Fibroblast of gingiva (primary cell): Measurements from ENCODE around the gene MYO1H.

ENCODE experiments used
- DNase-seq: peaks from one replicate; pipeline ENCODE4 v3.0.0-alpha.2; 2011; ENCODE audit warnings: low read depth

The MYO1H gene

DNA sequence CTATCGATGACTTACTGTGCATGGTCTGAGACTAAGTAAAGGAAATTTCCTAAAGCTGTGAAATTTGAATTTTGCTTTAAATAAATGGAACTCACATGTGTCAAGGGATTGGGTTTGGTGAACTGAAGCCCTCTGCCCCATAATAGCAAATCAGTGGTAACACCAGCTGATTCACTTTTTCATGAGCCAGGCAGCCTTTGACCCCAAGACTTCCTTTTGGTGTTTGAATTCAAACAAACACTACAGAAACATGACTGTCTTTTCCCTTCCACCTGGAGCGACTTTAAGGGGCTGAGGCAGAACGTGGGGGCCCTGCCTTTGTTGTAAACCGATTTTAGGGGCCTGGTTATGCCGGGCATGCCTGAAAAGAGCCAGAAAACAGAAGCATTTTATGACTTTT is 100.6 kb downstream of the MYO1H start:
- DNase-seq = no peak

DNA sequence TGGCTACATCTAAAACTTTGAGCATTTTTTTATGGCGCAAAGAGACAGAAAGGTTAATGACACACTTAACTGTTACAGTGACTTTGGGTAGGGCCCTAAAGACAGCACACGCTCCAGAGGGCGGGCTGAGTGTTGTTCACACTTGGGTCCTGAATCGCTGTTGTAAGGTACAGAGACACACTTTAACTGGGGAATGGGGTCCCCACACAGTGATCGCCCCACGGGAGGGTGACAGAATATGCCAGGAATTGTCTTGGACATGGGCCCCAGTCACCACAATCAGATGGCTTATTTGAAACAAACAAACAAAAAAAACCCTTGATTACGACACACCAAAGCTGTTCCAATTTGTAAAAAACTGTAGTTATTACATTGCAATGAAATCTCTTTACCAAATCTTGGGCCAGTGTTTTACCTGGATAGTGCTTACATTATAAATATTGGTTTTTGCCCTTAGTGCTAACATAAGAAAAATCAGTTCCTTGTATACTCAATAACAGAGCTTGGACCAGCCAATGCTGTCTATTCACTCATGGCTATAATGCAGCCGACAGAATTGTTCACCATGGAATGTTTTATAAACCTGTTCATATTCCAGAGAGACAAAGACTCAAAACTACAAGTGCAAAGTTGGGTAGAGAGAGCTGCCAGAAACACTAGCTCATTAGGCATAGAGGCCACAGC is 101.1 kb downstream of the MYO1H start:
- DNase-seq = peak; percentile 55

DNA sequence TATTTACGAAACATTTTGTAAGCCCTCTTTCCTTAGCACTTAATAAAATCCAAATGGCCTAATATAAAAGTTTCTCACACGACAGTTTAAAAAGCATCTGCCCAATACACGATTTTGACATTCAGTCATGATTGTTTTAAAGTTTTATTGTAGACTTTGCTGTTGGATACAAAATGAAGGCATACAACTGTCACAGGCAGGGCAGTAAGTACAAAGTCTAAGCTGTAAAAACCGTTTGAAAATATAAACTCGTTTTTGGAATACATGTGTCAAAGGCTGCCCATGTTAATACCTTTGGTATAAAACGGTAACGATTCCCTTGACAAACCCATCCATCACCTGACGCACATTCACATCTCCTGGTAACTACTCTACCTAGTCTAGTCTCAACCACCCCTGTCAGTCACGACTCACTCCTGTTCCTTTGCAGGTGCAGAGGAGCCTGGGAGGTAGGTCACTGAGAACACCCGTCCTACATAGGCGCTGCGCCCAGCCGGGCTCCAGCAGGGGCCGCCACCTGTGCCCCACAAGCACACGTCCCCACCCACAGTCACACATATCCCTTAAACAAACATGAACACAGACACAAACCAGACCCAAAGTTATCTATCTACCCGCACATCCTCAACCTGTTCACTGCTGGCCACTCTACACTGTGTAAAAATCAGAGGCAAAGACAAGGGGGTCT is 102.3 kb downstream of the MYO1H start:
- no peak for DNase-seq

DNA sequence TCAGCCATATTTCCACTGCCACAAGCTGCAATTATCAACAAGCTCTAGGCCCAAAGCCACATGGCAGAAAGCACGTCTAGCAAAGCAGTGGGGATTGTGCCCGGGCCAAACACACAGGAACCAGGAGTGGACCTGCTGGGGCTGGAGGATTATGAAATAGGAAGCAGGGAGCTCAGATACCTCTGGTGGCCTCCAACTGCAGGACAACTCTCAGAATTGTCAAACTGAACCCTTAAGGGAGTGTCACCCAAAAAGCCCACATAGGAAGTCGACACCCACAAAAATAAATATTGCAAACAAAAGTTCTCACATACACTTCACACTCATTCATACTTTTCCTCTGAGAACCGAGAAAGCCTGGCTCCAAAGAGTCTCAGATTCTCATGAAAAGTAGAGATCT is 103.3 kb downstream of the MYO1H start:
- DNase-seq = no peak

DNA sequence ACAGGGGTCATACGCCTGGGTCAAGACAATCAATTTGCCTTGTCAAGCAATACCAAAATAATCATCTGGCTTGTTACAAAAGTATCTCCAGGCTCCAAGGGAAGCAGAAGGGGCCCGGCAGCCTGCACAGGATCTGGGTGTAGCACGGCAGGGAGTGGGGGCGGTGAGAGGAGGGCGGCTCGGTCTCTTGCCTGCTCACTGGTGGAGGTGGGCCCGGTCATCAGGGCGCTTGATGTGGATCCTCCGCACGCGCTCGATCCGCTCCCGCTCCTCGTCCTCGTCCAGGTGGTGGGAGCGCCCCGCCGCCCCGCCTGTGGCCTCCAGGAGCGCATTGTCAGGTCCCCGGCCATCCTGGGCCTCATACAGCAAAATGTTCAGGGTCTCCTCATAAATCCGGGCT is 103.7 kb downstream of the MYO1H start:
- DNase-seq = no peak

DNA sequence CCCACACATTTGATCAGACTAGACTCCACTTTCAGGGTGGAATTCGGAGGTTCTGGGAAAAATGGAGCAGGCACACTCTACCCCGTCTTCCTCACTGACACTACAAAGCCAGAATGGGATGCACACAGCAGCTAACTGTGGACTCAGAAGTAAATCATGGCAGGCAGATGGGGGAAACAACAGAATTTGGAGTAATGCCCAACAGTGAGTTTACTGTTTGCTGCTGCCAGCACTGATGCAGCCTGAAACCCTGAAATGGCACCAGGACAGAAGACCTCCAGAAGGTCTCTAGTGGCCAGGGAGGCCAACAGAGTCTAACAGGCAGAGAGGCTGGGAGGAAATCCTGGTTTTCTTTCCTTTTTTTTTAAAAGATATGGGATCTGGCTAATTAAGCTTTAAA is 104.8 kb downstream of the MYO1H start:
- no peak for DNase-seq

DNA sequence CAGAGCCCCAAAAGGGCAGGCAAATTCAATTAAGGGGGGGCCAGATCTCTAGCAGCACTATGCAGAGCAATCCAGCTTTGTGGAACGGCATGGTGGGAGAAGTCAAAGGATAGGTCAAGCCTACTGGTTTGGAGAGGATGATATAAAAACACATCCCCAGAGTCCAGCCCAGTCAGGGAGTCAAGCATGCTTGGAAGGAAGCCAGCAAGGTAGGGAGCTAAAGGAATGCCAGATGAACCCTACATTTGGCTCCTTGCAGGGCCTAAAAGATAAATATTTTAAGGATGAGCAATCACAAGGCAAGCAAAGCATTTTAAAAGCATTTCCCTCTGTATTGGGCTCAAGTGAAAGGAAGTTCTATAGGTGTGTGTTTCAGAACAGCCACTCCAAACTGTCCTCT is 108.0 kb downstream of the MYO1H start:
- no peak for DNase-seq

DNA sequence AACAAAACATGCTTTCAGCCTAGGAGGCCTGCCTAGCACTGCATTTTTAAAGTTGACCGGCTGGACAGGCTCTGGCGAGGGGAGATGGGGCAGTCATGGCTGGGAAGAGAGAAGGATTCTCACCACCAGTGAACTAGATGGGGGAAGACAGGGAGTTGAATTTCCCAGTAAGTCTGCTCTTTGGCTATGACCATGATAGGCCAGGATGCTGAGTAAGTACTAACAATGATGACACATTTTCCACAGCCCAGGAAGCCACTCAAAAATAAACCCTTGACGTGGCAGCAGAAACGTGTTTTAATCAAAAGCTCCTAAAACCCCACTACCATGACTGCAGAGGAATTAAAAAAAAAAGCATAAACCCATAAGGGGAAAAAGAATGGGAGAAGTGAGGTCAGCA is 110.4 kb downstream of the MYO1H start:
- DNase-seq = peak; percentile 73

DNA sequence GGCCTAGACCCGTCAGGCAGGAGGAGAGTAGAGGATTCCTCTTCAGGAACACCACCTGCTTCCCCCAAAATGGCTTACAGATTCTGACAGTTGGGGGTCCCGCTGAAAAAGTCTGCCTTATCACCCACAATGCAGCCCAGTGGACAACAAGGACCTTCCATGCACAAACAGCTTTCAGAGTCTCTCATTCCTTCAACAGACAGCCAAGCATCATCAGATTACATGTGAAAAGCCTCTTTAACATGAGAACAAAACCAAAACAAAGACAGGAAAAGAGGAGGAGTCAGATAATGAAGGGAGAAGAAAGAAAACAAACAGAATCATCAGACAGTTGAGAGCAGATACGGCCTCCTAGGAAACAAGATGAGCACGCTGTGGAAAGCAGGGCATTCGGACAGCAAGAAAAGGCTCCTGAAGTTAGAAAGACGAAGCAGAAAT is 111.1 kb downstream of the MYO1H start:
- peak; percentile 65 for DNase-seq

DNA sequence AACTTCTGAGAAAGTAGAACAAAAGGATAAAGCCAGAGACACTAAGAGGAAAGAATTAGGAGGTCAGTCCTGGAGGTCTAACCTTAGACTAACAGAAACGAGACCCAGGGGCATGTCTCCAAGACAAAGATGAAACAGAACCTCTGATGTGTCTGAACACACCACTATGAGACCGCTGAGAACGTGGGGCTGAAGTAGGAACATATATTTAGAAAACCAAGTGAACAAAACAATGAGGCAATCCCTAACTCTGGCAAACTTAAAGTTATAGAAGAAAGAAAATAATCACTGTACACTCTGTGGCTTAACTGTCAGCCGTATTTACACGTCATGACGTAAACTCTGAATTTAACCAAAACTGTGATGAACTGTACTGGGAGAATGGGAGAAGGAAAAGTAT is 111.5 kb downstream of the MYO1H start:
- peak; percentile 62 for DNase-seq

DNA sequence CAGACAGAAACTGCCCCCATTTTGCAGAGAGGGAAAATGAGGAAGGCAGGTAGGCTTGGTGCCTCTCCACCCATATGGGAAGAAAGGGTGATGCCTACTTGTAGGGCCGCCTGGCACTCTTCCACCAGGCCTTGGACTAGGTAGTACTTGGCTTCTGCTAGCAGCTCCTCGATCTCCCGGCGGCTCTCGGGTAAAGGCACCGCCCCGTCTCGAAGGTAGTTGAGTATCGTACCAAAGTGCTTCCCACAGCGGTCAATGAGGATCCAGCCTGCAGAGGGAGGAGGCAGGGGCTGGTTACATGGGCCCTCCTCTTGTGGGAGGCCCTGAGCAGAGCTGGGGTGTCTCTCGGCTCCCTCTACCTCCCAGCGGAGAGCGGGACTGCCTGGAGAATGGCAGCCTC is 112.8 kb downstream of the MYO1H start:
- DNase-seq = no peak

DNA sequence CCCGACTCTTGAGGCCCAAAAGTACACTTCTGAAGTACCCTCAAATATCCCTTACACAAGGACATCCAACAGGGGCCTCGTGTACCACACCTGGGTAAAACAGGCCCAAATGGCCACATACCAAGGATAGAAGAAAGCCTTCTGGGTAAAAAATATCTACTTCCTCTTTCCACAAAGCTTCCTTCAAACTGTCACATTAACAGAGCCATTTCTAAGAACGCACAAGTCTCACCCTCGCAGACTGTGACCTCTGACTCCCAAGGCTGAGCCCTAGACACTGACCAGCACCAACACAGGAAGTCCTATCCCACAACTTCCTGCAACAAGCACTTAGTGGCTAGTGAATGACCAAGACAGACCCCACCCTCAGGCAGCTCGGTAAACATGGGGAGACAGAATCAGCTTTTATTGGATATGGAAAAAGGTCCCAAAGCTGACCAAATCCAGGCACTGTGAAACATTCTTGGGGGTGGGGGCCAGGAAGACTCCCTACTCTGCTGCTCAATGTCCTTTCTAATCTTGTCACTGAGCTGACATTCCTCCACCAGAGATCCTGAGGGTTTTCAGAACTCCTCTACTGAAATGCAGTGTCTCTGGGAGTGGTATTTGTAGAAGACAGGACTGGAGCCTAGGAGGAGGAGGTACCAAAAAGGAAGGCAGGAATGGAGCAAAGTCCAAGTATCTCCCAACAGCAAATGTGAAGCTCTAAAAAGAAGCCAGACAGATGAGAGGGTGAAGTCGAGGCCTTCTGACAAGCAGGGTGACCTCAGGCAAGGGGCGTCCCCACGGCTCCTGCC is 113.5 kb downstream of the MYO1H start:
- no peak for DNase-seq

DNA sequence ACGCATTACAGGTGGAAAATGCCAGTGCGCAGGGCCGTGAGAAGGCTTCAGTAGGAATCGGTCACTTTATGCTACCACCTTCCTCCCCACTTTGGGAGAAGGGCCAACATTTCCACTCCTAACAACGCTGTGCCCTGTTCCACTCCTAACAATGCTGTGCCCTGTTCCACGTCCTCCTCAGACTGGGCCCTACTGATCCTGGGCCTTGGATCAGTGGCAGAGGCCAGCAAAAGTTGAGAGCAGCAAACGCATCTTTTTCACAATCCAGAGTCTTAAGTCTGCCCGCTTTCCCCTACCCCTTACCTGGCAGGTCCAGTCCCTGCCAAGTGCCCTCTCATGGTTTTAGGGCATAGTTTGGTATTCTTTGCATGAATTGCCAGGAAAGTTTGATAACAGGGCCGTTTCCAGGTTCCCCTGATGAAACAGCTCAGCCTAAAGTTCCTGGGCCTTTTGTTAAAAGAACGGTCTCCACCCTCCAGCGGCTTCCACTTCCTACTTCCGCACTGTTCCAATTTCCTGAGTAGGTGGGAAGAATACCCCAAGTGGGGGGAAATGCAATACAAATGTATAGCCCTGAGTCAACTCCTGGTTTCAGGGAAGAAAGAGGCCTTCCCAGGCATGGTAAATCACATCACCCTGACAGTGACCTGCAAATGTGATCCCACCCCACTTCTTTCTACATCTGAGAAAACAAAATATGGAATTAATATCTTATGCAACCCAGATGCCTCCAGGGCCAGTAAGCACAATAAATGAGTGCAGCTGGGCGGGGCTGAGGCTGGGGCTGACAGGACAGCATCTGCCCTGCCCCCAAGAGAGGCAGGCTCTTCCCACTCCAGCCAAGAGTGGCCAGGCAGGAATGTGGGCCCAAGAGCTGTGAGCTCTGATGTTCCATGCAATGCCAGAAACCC is 114.4 kb downstream of the MYO1H start:
- DNase-seq = peak; percentile 99

DNA sequence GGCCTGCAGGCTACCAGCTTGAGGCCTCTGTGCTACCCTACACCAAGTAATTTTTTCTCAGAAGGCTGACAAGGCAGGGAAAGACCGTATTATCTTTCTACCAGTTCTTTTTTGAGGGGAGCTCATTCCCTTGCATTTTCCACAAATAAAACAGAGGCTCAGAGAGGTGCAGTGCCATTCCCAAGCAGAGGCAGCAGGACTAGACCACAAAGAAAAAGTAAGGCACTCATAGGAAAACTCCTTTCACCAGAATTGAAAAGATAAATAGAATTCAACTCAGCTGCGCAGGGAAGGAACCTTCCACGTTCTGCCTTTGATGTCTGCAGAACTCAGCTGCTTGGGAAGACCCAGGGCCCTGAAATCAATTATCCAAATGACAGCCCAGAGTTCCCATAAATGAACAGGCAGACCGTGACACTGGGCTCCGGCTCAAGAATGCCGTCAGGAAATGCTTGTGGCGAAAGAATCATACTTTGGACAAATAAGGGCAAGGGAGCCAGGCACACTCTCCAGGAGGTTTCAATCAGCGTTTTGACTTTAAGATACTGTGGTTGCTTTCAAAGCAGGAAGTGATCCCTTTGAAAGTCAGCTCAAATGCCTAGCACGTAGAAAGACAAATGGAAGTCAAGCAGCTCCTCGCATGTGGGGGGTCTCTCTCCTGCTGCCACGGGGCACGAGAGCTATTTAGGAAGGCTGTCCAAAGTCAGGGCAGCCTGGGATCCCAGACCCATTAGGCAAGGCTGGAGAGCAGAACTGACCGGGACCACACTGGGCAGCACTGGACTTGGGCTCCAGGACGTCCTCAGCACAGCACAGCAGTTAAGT is 115.4 kb downstream of the MYO1H start:
- peak; percentile 97 for DNase-seq

DNA sequence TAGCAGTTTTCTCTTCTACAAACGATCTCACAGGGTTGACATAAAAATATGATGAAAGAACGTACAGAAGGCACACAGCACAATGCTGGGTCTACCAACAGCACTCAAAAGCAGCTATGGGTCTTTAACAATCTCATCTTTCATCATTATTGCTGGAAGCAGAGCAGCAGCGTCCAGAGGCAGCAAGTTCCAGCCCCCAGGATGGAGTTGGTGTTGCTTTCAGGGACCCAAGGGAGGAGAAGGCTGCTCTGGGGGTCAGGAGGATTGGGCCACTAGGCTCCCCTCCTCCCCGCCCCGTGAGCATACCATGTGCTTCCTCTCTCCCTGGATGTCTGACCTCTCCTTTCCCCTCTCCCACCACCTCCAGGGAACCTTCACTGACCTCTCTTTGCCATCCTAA is 116.1 kb downstream of the MYO1H start:
- DNase-seq = peak; percentile 67

DNA sequence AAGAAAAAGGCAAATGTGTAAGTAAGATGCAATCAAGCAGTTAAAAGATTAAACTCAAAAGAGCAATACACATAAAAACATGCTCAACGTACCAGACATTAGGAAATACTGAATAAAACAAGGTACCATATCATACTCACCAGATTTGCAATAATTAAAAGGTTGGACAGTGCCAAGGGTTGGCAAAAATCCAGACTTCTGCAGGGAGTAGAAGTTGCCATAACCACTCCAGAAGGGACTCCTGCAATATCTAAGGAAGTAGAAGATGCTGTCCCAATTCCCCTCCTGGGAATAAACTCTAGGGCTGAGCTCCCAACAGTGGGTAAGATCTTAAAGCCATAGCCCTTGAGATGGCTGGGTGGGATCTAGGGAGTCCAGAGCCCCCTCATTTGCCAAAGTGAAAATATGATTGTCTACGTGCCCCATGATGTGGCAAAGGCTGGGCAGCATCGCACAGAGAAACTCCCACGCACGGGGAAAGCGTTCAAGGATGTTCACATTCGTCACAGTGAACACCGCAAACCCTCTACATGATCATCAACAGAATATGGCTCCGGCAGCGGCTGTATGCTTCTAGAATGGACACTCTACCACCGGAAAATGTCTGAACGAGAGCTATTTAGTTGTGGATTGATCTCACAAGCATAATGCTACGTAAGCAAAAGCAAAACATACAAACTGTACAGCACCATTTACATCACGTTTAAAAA is 117.1 kb downstream of the MYO1H start:
- DNase-seq = peak; percentile 88

DNA sequence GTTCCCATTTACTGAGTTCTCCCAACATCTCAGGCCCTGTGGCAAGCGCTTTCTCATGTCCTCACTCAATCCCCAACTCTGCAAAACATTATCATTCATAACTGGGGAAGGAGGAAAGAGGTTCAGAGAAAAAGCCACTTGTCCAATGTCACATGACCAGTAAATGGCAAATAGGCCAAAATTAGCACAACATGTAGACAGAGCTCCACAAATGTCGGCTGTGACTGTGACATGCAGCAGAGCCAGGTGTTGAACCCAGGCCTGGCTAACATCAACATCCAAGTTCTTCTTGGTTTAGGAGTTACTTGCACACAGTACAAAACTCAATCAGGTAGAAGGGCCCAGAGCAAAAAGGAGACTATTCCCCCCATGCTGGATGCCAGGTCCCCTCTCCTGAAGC is 118.6 kb downstream of the MYO1H start:
- no peak for DNase-seq

DNA sequence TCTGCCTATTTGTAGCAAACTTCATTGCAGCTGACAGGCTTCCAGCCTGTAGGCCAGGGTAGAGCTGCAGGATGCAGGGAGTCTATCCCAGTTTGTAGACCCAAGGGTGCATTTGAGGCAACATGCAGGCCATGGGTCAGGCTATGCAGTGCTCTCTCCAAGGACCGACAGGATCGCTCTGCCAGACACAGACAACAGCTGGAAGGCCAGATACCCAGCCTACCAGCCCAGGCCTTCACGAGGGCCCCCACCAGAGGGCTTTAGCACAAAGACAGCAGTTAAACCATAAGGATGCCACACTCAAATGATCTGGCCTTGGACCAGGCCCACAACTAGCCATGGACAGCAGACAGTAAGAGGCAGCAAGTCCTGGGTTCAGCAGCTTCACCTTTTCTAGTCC is 119.1 kb downstream of the MYO1H start:
- no peak for DNase-seq

DNA sequence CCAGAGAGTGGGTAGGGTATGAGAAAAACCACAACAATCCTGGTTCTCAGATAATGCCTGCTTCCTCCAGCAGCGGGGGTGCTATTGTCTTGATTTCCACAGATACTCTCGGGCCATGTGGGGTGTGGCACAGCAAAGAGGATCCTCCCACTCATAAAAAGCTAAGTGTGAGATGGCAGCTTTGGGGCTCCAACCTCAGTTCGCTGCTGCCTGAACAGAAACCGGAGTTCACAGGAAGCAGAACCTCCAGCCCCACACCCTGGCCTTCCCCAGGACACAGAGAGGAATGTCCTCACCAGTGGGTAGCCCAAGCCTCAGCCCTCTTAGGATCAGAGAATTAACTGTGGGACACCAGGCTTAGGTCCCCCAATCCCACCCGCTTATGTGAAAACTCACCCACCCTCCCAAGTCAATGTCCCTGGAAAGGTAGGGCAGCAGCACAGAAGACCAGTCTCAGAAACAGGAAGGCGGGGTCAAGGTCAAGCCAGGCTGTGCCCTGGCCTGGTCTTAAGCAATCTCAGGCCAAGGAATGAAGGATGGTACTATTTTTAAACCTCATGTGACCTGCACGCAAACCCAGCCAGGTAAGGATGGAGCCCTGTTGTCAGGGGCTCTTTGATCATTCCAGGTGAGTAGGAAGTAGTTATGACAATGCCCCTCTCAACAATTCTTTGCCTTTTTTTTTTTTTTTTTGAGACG is 120.4 kb downstream of the MYO1H start:
- DNase-seq = no peak

DNA sequence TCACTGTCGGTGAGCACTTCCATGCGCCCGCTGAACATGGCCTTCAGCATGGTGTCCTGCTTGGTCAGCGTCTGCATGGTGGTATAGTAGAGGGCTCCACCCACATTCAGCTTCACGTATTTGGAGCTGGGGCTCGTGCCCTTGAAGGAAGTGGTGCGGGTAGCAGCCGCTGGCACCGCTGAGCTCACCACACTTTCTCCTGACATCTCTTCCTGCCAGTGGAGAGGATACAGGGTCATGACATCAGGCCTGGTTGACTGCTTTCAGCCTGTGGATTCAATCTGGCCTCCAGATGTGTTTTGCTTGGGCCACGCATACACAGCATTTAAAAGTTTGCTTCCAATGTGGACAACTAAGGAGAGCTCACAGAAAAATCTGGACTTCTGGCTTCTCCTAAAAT is 121.8 kb downstream of the MYO1H start:
- peak; percentile 88 for DNase-seq
